Measurements from ENCODE around the gene SLC36A1.

The SLC36A1 gene

GRCh38 chr5:151451626-151452520 is 4.5 kb downstream of the SLC36A1 start:
- Histone ChIP-seq H3K9me2 (replicated peaks; ENCODE audit: control insufficient read depth, low read length) (no peaks in the 10 kb centered on the region), H3K36me3 (ENCODE audit: control insufficient read depth, low read length) (no peaks in the 10 kb centered on the region), H3K79me2 (ENCODE audit: control insufficient read depth, low read length) (peaks cover 14% of the 10 kb centered on the region), H3K4me1 (ENCODE audit: control insufficient read depth, low read length) (peaks cover 9% of the 10 kb centered on the region), H3K27me3 (ENCODE audit: control insufficient read depth, low read length) (no peaks in the 10 kb centered on the region), H3F3A (ENCODE audit: control insufficient read depth, insufficient read depth) (no peaks in the 10 kb centered on the region), H4K20me1 (ENCODE audit: control insufficient read depth, insufficient read depth, low read depth, low read length) (no peaks in the 10 kb centered on the region), H3K27ac (ENCODE audit: low read depth, low read length) (no peak overlapping the region), H3K4me3 (ENCODE audit: low read length) (no peak overlapping the region), H3K9me3 (ENCODE audit: control insufficient read depth, insufficient read depth, low read length) (no peaks in the 10 kb centered on the region), H3K4me2 (ENCODE audit: low read length) (no peak overlapping the region)
- TF ChIP-seq EZH2phosphoT487 (IDR thresholded peaks at IDR 0.05; ENCODE audit: borderline replicate concordance, low read length) (no peak), CTCF (IDR thresholded peaks at IDR 0.05; ENCODE audit: low read depth, low read length, poor library complexity, severe bottlenecking) (no peak)

GRCh38 chr5:151454166-151454565 is 6.8 kb downstream of the SLC36A1 start:
- Histone ChIP-seq H3F3A (ENCODE audit: control insufficient read depth, insufficient read depth) (no peaks in the 10 kb centered on the region), H3K4me1 (ENCODE audit: control insufficient read depth, low read length) (no peaks in the 10 kb centered on the region), H3K9me3 (ENCODE audit: control insufficient read depth, insufficient read depth, low read length) (no peaks in the 10 kb centered on the region), H4K20me1 (ENCODE audit: control insufficient read depth, insufficient read depth, low read depth, low read length) (no peaks in the 10 kb centered on the region), H3K36me3 (ENCODE audit: control insufficient read depth, low read length) (no peaks in the 10 kb centered on the region), H3K27ac (ENCODE audit: low read depth, low read length) (no peak overlapping the region), H3K4me3 (ENCODE audit: low read length) (no peak overlapping the region), H3K9me2 (replicated peaks; ENCODE audit: control insufficient read depth, low read length) (no peaks in the 10 kb centered on the region), H3K27me3 (ENCODE audit: control insufficient read depth, low read length) (no peaks in the 10 kb centered on the region), H3K4me2 (ENCODE audit: low read length) (no peak overlapping the region), H3K79me2 (ENCODE audit: control insufficient read depth, low read length) (peaks cover 6% of the 10 kb centered on the region; the same call in 1 of the 2 replicates)
- no peak for TF ChIP-seq CTCF (IDR thresholded peaks at IDR 0.05; ENCODE audit: low read depth, low read length, poor library complexity, severe bottlenecking)
- TF ChIP-seq EZH2phosphoT487 (IDR thresholded peaks at IDR 0.05; ENCODE audit: borderline replicate concordance, low read length) = no peak

- H3F3A ChIP-seq (ENCODE audit: control insufficient read depth, insufficient read depth) = no peaks in the 10 kb centered on the region
- H3K9me2 ChIP-seq (replicated peaks; ENCODE audit: control insufficient read depth, low read length) = no peaks in the 10 kb centered on the region
- H3K36me3 ChIP-seq (ENCODE audit: control insufficient read depth, low read length) = no peaks in the 10 kb centered on the region
- no peak overlapping the region for H3K27ac ChIP-seq (ENCODE audit: low read depth, low read length)
- no peak overlapping the region for H3K4me3 ChIP-seq (ENCODE audit: low read length)
- no peaks in the 10 kb centered on the region for H3K9me3 ChIP-seq (ENCODE audit: control insufficient read depth, insufficient read depth, low read length)
- no peaks in the 10 kb centered on the region for H4K20me1 ChIP-seq (ENCODE audit: control insufficient read depth, insufficient read depth, low read depth, low read length)
- H3K4me2 ChIP-seq (ENCODE audit: low read length) = no peak overlapping the region
- H3K4me1 ChIP-seq (ENCODE audit: control insufficient read depth, low read length) = no peaks in the 10 kb centered on the region
- TF ChIP-seq CTCF (IDR thresholded peaks at IDR 0.05; ENCODE audit: low read depth, low read length, poor library complexity, severe bottlenecking) (no peak), EZH2phosphoT487 (IDR thresholded peaks at IDR 0.05; ENCODE audit: borderline replicate concordance, low read length) (no peak)
- H3K79me2 ChIP-seq (ENCODE audit: control insufficient read depth, low read length) = peaks cover 2% of the 10 kb centered on the region; the same call in 1 of the 2 replicates
- H3K27me3 ChIP-seq (ENCODE audit: control insufficient read depth, low read length) = no peaks in the 10 kb centered on the region
Measured at GRCh38 chr5:151454889-151455288, 7.5 kb downstream of the SLC36A1 start.
